ENCODE measurements around the gene TRIO. TPM values are rescaled to one million over a fixed set of nuclear protein-coding genes. Genes with fewer than 3 reads are reported as not detected.

Gene TRIO
- total RNA-seq, 1 donor from 2014 or later = 57.0 TPM

DNA sequence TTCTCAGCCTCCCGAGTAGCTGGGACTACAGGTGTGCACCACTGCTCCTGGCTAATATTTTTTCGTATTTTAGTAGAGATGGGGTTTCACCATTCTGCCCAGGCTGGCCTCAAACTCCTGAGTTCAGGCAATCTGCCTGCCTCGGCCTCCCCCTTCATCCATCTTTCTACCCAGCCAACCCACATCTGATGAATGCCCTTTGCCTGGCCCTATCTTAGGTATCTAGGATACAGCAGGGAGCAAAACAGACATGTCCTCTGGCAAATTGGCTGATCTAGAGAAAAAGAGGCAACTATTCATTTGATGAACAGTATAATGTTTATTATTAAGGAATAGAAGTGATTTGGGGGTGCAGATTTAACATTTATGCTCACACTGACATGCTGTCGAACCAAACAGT, 123.0 kb downstream of the TRIO start:
- ATAC-seq = no peak
- no peak for DNase-seq
- intact Hi-C loops (cut with micrococcal nuclease) = loop anchor here (10.0 kb wide), 1 partner anchor 61 kb away; no protein-coding TSS in a partner anchor

DNA sequence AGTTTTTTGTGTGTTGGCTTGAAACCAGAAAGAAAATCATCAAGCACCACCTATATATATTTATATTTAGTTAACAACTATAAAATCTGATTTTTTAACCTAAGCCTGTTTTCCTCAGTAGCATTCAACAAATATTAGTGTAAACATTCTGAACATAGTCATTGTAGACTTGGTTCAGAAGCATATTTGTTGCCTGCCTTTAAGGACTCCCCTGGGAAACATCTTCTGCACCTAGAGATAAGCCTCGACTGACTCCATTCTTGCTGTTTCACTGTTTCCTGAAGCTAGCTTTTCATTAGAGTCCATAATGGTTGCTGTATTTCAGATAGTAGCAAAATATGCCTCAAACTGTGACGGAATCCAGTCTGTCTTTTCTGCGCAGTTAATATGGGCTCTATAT, 123.5 kb downstream of the TRIO start:
- ATAC-seq = no peak
- DNase-seq = no peak
- intact Hi-C loops (cut with micrococcal nuclease) = loop anchor here (10.0 kb wide), 1 partner anchor 62 kb away; no protein-coding TSS in a partner anchor

DNA sequence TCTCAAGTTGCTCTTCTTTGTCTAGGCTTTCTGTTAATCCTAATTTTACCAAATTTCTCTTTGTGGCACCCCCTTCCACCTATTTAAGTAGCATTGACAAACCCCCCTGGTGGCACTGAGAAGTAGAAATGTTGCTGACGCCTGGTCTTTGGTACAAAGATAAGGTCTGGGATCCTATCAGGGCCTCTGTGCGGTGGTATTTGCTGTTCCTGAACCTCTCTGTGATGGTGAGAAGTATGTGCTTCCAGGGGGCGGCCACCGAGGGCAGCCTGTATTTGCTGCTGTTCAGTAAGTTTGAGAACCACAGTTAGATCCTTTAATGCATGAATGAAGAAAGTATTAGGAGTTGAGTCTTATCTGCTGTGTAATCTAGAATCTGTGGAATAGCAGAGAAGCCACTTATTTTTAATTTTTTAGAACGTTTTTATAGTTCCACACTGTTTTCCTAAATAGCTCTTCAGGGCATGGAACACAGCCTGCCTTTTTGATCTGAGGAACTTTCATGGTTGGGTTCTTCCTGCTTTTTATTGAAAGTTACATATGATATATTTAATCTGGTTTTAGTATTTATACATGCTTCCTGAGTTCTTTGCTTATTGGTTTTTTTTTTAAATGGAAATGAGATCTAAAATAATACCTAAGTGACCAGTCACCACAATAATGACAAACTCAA, 124.2 kb downstream of the TRIO start:
- ATAC-seq (no peak), DNase-seq (no peak)
- intact Hi-C loops (cut with micrococcal nuclease) = loop anchor here (10.0 kb wide), 1 partner anchor 63 kb away; no protein-coding TSS in a partner anchor

DNA sequence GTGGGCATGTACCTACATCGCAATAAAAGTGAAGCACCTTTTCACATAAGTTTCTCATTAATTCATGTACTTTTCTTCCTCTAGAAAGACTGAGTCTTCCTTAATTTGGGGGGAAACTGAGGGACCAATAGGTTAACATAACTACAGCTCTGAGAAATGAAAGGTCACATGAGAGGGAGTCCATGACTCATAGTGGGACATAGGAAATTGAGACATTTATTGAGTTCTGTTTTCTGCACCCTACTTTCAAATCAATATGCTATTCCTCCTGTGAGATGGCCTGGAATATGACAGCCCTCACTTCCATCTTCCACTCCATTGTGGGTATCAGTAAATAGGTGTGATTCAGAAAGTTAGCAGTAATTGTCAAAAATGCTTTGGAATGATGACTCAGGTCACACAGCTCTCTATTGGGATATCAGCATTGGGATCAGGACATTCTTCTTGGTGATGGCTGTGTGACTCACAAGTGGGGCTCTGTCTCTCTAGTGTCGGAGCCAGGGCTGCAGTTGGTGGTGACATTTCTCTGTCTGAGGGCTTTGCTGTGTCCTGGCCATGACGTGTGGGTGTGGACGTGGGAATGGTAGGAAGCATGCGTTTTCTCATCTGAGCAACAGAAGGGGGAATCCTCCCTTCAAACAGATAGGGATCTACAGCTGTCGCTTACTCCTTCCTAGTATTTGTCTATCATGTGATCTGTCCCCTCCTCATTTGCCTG, 125.0 kb downstream of the TRIO start:
- intact Hi-C loops (cut with micrococcal nuclease) = loop anchor here (10.0 kb wide), 1 partner anchor 63 kb away; no protein-coding TSS in a partner anchor
- ATAC-seq (peak; percentile 18), DNase-seq (no peak)

DNA sequence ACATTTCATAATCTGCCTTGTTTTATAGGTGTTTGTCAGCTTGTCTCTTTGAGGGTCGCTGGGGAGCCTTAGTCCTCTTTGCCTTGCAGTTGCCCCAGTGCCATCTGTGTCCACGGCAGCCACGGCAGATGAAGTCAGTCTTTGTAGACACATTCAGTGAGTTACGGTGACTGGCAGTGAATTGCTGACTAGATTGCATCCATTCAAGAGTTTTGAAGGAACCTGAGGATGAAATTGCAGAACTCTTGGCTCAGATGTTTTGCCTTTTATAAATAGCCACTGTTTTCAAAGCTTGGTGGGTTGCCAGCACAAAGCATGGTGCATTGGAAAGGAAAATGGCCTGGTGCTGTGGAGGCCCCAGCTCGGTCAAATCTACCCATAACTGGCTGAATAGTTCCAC, 125.6 kb downstream of the TRIO start:
- DNase-seq (peak; percentile 46), ATAC-seq (peak; percentile 63)
- intact Hi-C loops (cut with micrococcal nuclease) = loop anchor here (10.0 kb wide), 1 partner anchor 64 kb away; no protein-coding TSS in a partner anchor

DNA sequence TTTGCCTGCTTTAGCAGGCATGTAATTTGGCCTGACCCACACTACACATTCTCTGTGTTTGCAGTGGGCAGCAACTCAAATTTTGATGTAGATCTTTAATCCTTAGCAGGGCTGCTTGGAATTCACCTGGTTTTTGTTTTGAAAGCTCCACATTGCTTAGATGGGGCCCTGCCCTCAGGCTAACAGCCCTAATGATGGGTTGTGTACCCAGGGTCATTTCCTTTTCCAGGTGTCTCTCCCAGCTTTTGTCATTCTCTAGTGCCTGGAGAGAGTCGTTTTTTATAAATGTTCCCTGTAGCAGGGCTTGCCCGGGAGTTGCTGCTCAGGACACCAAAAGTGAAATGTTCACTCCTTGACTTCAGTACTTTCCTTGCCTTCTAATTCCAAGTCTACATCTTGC, 126.3 kb downstream of the TRIO start:
- intact Hi-C loops (cut with micrococcal nuclease) = loop anchor here (10.0 kb wide), 1 partner anchor 65 kb away; no protein-coding TSS in a partner anchor
- ATAC-seq (peak; percentile 3), DNase-seq (no peak)

DNA sequence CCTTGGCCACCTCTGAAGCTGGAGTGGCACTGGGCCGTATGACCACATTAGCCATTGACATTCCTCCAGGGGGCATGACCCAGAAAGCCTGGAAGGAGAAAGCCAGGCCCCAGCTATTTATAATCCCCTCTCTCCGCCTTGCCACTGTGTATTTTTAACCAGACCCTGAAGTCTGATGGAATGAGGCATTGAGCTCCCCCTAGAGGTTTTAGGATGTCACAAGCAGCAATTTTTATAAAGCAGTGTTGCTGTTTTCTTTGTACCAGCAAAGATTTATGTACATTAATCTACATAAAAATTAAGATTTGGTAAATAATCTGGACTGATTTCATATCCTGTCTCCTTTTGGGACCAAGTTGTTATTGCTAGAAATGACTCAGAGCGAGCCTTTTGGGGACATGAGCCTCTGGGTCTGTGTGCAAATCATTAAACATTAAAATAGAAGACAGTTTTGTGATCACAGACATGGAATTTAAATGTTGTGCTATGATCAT, 127.1 kb downstream of the TRIO start:
- DNase-seq = peak; percentile 58
- intact Hi-C loops (cut with micrococcal nuclease) = loop anchor here (5.0 to 10.0 kb wide), 2 partner anchors 163 to 275 kb away; no protein-coding TSS in a partner anchor
- ATAC-seq = peak; percentile 96

DNA sequence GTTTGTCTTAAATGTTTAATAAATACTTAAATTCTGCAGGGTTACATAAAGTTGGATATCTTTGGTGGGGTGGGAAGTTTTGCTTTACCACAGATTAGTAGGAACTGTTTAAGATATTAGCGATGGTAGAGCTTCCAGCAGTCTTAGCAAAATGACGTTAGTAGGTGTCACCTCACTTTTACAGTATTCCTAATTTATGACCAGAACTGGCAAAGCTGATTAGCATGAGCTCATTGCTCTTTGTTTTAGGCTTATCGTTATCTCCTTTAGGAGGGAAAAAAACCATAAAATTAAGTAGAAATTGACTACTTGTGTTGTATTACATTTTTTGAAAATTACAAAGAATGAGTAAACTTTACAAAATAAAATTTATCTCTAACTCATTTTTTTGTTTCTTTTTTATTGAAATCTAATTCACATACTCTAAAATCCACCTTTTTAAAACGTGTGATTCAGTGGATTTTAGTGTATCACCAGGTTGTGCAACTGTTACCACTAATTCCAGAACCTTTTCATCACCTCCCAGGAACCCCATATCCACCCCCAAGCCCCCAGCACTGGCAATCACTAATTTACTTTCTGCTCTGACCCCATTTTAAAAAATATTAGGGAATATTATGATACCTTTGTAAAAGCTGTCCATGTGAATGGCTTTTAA, 129.5 kb downstream of the TRIO start:
- no peak for DNase-seq
- intact Hi-C loops (cut with micrococcal nuclease) = loop anchor here (5.0 to 10.0 kb wide), 2 partner anchors 165 to 278 kb away; no protein-coding TSS in a partner anchor

DNA sequence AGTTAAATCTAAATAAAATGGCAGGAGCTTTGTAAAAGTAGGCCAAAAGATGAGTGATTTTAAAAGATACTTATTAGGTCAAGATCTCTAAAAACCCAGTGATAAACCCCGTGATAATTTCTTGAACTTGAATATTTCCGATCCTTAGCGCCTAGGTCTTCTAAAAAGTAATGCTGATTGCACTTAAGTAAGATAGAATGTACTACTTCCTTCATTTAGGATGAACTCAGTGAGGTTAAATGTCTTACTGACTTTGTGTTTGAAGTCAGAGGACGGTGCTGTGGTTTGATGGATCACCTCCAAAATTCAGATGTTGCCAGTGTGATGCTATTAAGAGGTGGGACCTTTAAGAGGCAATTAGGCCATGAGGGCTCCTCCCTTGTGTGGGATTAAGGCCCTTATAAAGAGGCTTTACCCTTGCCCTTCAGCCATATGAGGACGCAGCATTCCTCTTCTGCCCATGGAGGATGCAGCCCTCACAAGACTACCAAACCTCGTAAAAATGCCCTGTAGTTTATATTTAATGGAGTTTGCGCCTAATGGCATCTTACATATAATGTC, 130.1 kb downstream of the TRIO start:
- intact Hi-C loops (cut with micrococcal nuclease) = loop anchor here (5.0 to 10.0 kb wide), 2 partner anchors 166 to 278 kb away; no protein-coding TSS in a partner anchor

More for the DNA sequence above, 129.5 kb downstream of the TRIO start:
- no peak for ATAC-seq

DNA sequence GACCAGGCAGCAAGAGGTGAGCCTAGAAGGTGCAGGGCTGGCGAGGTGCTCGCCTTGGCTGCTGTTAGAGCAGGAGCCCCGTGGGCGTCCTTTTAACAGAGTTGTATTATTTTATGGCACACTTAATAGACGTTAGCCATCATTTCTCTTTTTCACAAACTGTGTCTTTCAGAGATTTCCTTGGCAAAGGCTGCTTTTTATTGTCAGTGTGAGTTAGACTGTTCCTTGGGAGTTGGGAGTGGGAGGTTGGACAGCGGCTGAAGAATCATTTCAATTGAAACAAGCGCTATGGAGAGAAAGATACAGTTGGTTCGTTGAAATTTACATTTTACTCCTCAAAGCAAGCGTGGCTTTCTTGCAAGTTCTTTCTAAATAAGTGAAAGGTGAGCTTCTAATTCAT, 133.2 kb downstream of the TRIO start:
- no peak for ATAC-seq
- DNase-seq = no peak
- intact Hi-C loops (cut with micrococcal nuclease) = loop anchor here (10.0 kb wide), 1 partner anchor 282 kb away; no protein-coding TSS in a partner anchor

More for the DNA sequence above, 130.1 kb downstream of the TRIO start:
- ATAC-seq (no peak), DNase-seq (no peak)

DNA sequence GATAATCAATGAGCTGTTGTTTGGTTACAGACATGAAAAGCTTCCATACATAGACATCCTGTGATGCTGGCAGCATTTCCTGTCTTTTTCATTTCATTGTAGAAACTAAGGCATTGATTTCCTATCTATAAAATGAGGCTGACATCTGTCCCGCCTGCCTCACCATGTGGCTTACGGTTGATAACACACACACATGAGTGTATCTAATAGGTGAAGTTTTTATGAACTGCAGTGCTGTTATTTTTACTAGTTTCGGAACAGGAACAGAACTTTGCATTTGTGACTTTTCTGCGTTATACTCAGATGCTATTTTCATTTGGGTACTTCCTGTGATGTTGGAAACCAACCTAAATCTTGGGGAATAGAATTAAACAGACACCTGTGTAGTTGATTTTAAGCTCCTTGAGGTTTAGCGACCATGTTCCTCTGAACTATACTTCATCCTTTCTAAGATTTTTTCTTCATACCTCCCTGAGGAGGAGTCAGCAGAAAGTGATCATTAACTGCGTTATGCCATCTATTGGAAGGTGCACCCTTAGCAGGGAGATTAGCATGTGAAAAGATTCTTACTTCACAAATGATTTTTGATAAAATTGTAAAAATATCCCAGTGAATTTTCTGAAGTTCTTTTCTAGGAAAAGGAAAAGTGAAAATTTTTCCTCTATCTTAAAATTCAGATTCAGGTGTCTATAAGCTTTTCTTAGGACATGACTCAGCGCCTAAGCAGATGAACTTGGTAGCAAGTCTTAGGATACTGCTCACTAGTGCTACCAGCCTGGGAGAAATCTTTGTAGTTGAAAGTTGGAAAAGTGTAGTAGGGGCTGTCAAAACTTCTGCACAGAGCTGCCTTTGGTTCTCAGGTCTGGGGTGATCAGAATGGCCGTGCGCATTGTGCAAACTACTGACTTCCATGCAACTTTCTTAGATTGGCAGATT, 134.5 kb downstream of the TRIO start:
- intact Hi-C loops (cut with micrococcal nuclease) = loop anchor here (10.0 kb wide), 1 partner anchor 283 kb away; no protein-coding TSS in a partner anchor
- DNase-seq = no peak
- no peak for ATAC-seq

DNA sequence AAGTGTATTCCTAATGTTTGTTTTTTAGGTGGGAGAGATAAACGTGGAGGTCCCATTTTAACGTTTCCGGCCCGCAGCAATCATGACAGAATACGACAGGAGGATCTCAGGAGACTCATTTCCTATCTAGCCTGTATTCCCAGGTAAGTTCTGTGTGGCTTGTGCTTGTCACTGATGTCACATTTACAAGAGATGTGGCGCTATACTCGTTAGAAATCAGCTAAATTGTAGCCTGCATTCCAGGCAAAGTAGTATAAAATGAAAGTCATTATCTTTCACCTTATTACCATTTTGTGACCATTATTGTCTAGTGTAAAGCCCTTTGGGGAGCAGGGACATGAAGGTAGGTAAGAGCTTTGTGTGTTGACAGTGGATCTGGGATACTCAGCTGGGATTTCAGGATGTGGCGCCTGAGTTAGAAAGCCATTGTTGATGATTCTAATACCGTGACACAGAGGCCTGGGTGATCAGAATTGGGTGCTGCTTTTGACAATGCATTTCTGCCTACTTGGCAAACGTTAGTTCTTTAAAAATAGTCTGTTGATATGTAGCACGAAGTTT, 137.2 kb downstream of the TRIO start:
- ATAC-seq (peak; percentile 47), DNase-seq (no peak)
- intact Hi-C loops (cut with micrococcal nuclease) = no loop called here

DNA sequence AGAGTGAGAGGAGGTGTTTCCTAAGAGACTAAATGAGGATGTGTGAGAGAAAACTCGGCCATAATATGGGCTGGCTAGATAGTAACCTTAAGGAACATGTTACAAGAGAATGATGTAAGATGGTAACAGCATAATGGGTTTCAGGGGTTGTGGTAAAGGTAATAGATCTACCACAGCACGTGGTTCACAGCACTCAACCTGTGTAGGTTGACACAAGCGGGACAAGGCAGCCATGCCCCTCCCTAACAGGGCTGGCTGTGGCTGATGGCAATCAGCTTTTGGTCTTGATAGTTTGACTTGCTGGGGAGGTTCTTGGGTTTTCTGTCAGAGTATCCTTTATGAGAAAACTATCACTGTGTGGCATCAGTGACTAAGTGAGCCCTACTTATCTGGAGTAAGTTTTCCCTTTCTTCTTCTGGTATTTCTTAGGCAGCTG, 138.6 kb downstream of the TRIO start:
- no peak for DNase-seq
- ATAC-seq = no peak
- intact Hi-C loops (cut with micrococcal nuclease) = no loop called here

DNA sequence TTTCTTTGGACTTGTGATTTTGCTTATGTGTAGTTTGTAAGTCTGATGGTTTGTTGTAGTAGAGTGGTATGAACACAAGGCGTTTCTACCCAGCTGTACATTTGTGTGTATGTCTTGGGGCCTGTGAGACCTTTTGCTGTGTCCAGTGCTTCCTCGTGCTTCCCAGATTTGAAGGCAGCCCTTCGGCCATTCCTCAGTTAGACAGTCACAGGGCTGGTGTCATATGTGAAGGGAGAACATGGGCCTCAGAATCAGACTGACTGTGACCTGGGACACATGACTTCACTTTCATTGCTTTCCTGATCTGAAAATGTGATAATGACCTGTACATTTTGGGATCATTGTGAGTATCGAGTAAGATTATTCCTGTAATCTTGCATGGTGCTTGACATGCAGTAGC, 140.0 kb downstream of the TRIO start:
- no peak for ATAC-seq
- intact Hi-C loops (cut with micrococcal nuclease) = no loop called here
- DNase-seq = no peak

DNA sequence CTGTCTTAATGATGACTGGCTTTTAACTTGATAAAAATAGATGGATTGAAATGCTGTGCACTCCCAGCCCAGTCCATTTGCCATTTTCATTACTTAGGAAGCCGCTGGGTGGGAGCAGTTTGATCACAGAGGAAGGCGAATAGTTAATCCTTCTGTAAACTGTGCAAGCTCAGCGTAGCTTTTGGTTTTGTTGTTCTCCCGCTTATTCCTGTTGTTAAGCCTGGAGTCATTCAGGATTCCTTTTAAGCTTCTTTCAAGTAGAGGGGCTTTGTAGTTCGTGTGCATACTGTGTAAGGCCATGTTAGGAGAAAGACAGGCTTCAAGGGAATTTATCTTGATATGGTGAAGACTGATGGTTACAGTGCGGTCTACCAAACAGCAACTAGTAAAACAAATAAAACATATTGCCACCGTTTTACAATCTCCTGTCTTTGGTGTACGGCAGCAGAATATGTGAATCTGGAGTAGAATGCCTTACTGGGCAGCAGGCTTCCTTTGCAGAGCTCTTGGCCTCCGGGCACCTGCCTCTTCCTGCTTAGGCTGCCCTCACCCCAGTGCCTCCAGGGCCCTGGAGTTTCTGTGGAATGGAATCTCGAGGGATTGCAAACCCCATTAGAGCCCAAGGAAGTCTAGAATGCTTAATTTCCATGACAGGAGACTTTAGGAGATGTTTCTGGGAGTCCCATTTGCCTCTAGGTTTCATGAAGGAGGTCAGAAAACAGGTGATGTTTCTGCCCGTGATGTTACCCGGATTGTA, 141.4 kb downstream of the TRIO start:
- intact Hi-C loops (cut with micrococcal nuclease) = no loop called here
- ATAC-seq (no peak), DNase-seq (no peak)

DNA sequence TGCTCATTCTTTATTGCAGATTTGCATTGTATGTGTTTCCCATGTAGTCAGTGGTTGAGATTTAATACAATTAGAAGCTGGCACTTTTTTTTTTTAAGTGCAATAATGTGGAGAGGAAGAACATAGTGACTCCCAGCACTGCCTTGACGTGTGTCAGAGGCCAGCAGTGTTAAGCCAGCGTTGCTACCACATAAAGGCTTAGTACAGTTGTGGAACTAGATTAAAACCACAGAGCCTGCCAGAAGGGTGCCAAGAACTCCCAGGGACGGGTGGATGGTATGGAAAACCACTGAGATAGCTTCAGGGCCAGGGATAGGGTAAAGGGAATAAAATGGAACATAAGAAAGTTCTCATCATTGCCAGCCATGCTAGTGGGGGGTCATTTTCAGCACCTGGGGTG, 142.9 kb downstream of the TRIO start:
- peak; percentile 89 for ATAC-seq
- no peak for DNase-seq

More for the DNA sequence above, 142.9 kb downstream of the TRIO start:
- intact Hi-C loops (cut with micrococcal nuclease) = no loop called here

Data from left ventricle myocardium superior (tissue), 1 donor.